Measurements from ENCODE around the gene TP53AIP1. TPM values are rescaled to one million over a fixed set of nuclear protein-coding genes. Genes with fewer than 3 reads are reported as not detected.
A peak's percentile ranks its signal among the peaks of the same experiment; 100 is the strongest.

TP53AIP1 gene
- total and polyA plus RNA-seq, 2 experiments from 2014 or later, result 0.07 TPM; not detected in 1

DNA sequence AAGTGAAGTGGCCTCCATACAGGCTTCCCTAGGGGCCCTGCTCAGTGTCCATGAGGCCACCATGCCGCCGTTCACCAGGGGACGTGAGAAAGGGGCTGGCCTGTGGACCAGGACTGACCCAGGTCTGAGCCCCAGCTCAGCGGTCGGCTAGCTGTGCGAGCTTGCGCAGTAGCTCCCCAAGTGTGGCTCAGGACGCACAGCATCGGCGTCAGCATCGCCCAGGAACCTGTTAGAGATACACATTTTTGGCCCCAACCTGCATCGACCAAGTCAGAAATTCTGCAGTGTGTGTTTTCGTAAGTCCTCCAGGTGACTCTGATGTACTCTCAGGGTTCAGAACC lies 429 bp downstream of the TP53AIP1 start:
- no peaks in the 10 kb centered on the region for H3K36me3 ChIP-seq (ENCODE audit: insufficient read depth)
- no peak overlapping the region for H3K27ac Mint-ChIP-seq
- TF ChIP-seq POLR2AphosphoS5 (IDR thresholded peaks at IDR 0.05; ENCODE audit: low read depth) (no peak), ZNF114 (CRISPR knock-in tag; IDR thresholded peaks at IDR 0.05) (no peak), NANOG (IDR thresholded peaks at IDR 0.05; ENCODE audit: borderline replicate concordance) (no peak), ZNF331 (CRISPR knock-in tag; IDR thresholded peaks at IDR 0.05; ENCODE audit: low read depth) (no peak), ZNF462 (CRISPR knock-in tag; IDR thresholded peaks at IDR 0.05) (no peak)
- TF ChIP-seq, protein P1, sequence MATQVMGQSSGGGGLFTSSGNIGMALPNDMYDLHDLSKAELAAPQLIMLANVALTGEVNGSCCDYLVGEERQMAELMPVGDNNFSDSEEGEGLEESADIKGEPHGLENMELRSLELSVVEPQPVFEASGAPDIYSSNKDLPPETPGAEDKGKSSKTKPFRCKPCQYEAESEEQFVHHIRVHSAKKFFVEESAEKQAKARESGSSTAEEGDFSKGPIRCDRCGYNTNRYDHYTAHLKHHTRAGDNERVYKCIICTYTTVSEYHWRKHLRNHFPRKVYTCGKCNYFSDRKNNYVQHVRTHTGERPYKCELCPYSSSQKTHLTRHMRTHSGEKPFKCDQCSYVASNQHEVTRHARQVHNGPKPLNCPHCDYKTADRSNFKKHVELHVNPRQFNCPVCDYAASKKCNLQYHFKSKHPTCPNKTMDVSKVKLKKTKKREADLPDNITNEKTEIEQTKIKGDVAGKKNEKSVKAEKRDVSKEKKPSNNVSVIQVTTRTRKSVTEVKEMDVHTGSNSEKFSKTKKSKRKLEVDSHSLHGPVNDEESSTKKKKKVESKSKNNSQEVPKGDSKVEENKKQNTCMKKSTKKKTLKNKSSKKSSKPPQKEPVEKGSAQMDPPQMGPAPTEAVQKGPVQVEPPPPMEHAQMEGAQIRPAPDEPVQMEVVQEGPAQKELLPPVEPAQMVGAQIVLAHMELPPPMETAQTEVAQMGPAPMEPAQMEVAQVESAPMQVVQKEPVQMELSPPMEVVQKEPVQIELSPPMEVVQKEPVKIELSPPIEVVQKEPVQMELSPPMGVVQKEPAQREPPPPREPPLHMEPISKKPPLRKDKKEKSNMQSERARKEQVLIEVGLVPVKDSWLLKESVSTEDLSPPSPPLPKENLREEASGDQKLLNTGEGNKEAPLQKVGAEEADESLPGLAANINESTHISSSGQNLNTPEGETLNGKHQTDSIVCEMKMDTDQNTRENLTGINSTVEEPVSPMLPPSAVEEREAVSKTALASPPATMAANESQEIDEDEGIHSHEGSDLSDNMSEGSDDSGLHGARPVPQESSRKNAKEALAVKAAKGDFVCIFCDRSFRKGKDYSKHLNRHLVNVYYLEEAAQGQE (IDR thresholded peaks at IDR 0.05; ENCODE audit: unreplicated experiment), result no peak

More for the DNA sequence above, 429 bp downstream of the TP53AIP1 start:
- no peaks in the 10 kb centered on the region for H3F3A ChIP-seq (replicated peaks; ENCODE audit: low read depth)
- ATAC-seq, result no peak
- H3K27me3 Mint-ChIP-seq (ENCODE audit: insufficient read depth, low read depth, poor library complexity), result peaks cover 3% of the 10 kb centered on the region
- H3K27me3 ChIP-seq (ENCODE audit: insufficient read depth), result no peaks in the 10 kb centered on the region
- H2AFZ ChIP-seq, result 0 out of 2 replicates have a peak overlapping the region, but pooled peaks have one; percentile 32
- H3K4me1 ChIP-seq (ENCODE audit: insufficient read depth), result peaks cover 3% of the 10 kb centered on the region
- no peak overlapping the region for H3K4me2 ChIP-seq
- no peak overlapping the region for H3K4me3 ChIP-seq
- H3K79me2 ChIP-seq (replicated peaks; ENCODE audit: insufficient read depth), result no peaks in the 10 kb centered on the region
- no peaks in the 10 kb centered on the region for H3K9me2 ChIP-seq (ENCODE audit: insufficient read depth)
- H3K4me3 Mint-ChIP-seq, result no peak overlapping the region
- no peak overlapping the region for H3K27ac ChIP-seq (ENCODE audit: low read depth)
- no peaks in the 10 kb centered on the region for H3K36me3 Mint-ChIP-seq (ENCODE audit: low read depth)
- DNase-seq (ENCODE audit: low spot score), result no peak
- H4K20me1 ChIP-seq (replicated peaks; ENCODE audit: insufficient read depth), result no peaks in the 10 kb centered on the region
- H3K4me1 Mint-ChIP-seq, result peaks cover 7% of the 10 kb centered on the region; the same call in 2 of the 3 replicates
- no peaks in the 10 kb centered on the region; the same call in 2 of the 3 replicates for H3K9me3 Mint-ChIP-seq

Measured in GM23338 (cell line).